ENCODE results near the gene RGS3.

The RGS3 gene

GRCh38 chr9:113590991-113591898 lies 127.7 kb downstream of the RGS3 start:
- DNase-seq: peak; percentile 66

DNA sequence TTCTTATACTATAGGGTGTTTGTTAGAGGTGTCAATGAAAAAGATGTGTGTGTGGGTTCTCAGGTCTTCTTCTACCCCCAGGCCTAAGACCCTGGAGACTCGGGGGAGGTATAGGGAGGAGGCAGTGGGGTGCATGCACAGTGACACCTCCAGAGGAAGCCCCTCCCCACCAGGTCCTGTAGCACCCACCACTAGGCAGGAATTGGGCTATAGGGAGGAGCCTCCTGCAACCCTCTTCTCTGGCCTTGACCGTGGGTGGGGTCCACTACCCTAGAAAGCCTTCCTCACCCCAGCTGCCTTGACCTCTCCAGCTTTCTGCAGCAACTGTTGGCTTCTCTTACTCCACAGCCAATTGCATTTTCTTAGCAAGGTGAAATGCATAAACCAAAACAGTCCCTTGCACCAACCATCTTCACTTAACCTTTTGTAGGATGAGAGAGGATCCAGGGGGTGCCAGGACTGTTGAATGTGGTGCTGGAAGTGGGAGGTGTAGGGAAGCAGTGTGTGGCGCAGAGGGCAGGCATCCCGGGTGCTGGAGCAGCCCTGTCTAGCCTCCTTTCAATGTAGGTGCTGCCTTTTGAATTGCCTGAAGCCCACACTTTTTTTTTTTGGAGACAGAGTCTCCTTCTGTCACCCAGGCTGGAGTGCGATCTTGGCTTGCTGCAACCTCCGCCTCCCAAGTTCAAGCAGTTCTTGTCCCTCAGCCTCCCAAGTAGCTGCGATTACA lies 128.5 kb downstream of the RGS3 start:
- DNase-seq: no peak

DNA sequence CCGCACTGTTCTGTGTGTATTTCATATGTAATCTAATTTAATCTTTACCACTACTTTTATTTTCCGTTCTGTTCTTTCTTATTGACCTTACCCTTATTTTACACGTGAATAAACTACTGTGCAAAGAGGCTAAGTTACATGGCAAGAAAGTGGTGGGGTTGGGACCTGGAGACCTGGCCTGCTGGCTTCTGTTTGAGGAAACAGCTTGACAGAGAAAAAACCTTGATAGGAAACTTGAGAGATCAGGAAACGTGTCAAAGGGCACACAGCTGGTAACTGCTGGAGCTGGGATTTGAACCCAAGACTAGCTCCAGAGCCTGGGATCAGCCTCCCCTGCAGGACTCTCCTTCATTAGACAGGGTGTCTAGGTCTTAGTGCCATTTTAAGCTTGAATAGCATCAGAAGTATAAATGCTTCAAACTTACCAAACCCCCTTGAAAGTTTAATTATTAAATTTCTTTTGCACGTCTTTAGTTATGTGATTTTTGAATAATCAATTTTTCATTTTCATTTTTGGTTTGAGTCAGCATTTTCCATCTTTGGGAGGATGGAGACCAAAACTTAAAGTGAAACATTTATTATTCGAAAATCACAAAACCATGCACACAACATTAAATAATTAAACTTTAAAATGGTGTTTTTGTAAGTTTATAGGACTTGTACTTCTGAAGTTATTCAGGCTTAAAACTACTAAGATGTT lies 129.5 kb downstream of the RGS3 start:
- no peak for DNase-seq

DNA sequence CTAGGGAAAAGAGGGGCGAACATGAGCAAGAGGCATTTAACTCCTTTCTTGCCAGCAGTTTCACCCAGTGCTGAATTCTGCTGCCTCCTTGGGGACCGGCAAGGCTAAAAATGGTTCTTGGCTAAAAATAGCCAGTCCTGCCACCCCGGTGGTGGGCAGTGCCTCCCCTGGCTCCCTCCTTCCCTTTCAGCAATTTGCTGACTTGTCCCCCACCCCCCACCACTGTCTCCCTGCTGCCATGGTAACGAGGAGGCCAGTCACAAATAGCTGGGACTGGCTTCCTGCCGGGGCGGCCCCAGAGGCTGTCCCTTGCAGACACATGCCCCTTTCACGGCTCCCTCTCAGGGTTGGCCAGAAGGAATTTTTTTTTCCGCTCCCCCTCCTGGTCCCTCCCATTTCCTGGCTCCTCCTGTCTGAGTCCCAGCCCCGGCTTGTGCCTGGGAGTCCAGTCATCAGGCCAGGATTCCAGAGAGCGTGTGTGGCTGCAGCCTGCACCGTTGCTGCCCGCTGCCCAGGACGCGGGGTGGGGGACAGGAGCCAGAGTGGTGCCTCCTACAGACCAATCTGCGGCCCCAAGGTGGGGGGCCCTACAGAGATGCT lies 130.3 kb downstream of the RGS3 start:
- DNase-seq: peak; percentile 99

- DNase-seq: no peak
These were observed 131.2 kb downstream of the RGS3 start for GRCh38 chr9:113594484-113595299.

GRCh38 chr9:113596616-113597320 lies 133.2 kb downstream of the RGS3 start:
- no peak for DNase-seq

DNA sequence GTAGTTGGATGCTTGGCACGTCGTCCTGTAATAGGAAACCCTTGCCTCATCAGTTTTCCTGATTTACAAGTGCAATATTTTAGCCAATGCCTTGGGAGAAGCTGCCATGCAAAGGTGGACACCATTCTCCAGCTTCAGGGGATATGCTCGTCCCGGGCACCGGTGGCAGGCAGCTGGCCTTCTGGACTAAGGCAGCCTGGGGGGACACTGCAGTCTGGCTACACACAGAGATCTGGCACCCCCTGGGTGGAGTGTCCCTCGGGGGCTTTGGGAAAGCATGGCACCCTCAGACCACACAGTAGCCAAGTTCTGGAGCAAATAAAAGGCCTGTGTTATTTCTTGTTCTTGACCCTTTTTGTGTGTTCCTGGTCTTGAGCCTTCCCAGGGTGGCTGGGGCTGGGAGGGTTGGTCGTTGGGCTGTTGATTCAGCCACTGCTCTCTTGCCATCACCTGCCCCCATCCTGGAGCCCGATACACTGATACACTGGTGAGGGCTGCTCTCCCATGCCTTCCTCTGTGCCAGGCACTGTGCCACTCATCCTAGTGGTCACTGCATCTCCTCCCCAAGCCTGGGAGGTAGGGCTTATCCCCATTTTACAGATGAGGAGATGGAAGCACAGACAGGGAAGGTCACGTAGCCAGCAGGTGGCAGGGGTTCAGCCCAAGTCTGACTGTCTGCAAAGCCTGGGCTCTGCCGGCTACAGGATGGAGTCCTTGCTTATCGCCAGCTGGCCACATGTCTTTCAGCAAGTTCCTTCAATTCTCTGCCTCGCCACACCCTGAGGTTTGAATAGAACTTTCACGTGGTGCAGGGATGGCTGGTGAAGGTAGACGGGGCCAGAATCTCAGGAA lies 134.1 kb downstream of the RGS3 start:
- no peak for DNase-seq

- no peak for DNase-seq
These were observed 134.9 kb downstream of the RGS3 start for GRCh38 chr9:113598451-113598850.

GRCh38 chr9:113598883-113599282 lies 135.4 kb downstream of the RGS3 start:
- no peak for DNase-seq

DNA sequence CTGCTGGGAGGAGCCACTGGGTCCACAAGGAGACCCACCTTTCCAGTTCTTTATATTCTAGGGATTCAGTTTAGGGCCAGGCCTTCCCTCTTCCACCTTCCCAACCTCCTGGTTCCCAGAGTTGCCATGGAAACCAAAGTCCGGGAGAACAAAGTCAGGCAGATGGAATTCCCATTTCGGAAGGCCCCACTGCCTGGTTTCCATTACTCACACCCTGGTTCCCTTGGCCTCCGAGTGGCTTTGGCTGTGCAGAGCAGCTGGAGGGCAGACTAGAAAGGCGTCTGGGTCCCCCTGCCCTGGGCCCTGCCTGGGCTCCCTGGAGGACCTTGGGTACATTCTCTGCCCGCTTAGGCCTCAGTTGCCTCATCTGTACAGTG lies 136.1 kb downstream of the RGS3 start:
- peak; percentile 96 for DNase-seq

- peak; percentile 70 for DNase-seq
These were observed 136.7 kb downstream of the RGS3 start for GRCh38 chr9:113600023-113600823.

DNA sequence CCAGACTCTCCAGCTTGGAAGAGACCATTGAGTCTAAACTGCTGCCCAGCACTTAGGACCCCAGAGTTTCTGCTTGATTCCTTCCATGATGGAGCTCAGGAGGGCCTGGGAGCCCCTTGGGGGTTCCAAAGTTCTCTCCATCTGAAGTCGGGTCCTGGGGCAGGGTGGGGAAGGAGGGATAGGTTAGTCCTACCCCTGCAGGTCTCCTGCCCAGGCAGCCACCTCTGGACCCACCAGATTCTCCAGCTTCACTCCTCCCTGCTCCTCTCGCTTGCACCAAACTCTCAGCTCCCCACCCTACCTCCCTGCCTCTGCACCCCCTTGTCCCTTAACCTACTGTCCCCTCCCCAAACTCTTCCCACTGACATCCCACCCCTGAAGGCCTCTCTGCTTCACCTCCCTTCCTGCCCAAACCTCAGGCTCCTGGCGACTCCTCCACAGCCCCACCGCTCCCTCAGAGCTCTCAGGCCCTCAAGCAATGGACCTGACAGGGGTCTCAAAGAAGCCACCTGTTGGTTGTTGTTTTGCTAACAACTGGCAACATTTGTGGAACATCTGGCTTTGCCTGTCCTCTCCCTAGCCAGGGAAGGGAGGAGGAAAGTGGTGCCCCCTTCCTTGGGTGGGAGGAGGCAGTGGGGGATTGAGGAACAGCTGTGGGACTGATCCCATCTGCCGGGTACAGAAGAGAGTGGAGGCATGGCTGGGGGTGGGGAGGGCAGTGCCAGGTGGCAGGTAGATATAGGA lies 137.5 kb downstream of the RGS3 start:
- no peak for DNase-seq

DNA sequence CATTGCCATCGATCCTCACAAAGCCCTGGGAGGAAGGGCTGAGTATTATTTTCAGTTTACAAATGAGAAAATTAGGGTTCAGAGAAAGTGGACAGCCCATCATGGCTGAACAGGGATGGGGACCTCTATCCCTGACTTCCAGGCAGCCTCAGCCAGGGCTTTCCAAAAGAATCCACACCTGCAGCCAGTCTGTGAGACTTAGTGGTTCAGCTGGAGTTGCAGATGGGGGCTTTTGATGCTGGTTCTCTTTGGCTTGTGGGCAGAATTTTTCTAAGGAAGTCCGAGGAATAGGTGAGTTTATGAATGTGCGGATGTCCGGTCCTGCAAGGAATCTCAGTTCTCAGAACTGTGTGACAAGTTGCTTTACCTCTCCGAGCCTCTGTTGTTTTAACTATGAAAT lies 138.1 kb downstream of the RGS3 start:
- DNase-seq: no peak

DNA sequence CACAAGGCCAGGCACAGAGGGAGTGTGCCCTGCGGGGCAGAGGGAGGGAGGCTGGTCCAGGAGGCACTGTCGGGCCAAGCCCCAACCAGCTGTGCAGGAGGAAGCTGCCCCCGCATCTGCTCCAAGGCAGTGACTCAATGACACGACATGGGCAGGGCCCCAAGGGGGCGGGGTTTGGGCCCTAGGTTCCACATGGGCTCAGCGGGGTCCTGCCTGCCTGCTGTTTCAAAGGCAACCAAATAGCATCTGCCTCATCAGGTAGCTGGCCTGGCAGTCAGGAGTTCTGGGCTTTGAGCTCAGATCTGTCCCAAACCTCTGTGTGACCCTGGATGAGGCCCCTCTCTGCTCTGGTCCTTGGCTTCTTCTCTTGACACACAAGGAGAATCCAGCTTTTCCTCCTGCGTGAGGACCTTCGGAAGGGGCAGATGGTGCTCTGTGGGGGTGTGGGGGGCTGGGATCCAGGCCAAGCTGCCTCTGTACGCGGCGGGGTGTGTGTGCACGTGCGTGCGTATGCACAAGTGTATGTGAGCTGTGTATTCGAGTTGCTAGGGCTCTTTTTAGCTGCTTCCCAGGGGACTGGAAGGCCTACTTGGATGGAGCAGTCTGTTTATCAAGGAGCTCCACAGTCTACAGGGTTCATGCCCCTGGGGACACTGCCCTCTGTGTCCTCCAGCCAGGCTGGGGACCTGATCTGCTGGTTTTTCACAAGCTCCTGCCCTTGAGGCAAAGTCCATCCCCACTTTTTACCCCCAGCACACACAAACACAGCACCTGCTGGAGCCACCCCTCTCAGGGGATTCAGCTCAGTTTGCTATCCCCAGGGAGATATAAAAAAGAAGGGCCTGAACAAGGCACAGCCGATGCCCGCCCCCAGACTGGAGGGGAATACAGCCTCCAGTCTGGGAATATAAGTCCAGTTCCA lies 138.9 kb downstream of the RGS3 start:
- peak; percentile 81 for DNase-seq

DNA sequence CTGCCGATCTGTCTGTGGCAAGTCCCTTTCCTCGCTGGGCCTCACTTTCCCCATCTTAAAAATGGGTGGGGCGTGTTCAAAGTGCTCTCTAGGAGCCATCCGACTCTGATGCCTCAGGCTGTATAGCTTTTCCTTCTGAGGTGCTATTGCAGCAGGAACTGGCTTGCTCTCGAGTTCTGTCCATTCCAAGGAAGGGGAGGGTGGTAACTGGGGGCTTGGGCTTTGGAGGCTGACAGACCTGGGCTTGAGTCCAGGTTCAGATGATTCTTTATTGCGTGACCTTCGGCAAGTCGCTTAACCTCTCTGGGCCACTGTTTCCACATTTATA lies 139.5 kb downstream of the RGS3 start:
- no peak for DNase-seq

DNA sequence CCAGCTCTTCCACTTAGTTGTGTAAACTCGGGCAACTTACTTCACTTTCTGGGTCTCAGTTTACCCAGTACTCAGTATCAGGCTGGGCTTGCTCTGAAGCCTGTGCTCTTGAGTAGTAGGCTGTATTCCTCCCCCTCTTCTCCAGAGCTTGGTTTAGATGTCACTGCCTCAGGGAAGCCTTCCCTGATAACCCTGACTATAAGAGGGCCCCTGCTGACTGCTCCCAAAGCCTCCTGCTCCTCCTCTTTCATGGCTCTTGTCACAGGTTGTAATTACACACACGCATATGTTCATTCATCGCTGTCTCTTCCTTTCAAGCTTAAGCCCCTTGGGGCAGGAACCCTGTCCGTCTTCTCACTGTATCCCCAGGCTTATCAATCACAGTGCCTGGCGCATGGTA lies 140.2 kb downstream of the RGS3 start:
- no peak for DNase-seq

DNA sequence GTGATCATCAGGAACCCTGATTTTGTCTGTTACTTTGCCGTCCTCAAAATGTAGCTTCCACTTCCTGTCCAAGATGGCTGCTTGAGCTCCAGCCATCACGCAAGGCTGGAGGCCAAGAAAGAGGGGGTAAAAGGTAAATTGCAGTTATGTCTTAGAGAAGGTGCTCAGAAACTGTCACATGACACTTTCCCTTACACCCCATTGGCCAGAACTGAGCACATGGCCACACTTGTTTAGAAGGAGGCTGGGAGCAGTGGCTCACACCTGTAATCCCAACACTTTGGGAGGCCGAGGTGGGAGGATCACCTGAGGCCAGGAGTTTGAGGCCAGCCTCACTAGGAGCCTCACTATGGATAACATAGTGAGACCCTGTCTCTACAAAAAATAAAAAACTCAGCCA lies 140.9 kb downstream of the RGS3 start:
- no peak for DNase-seq

DNA sequence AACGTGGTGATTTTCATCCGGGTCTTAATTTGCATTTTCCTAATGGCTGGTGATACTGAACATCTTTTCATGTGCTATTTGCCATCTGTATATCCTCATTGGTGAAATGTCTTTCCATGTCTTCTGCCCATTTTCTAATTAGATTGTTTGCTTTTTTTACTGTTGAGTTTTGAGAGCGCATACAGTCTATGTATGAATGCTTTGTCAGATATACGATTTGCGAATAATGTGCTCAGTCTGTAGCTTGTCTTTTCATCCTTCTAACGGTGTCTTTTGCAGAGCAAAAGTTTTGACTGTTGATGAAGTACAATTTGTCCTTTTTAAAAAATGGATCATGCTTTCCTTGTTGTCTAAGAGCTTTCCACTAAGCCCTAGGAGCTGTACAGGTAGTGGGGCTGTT lies 143.0 kb downstream of the RGS3 start:
- DNase-seq: no peak

All from fibroblast of skin of right biceps (primary cell).